GM19238 (cell line): ENCODE measurements around the gene ANKS1B.
"Not testable (repeated sequence)": the region's sequence is repeated elsewhere in the genome, so short reads cannot be mapped to it uniquely, and the experiment has no call there.

Experiments
- DNase-seq: peaks from one replicate; pipeline ENCODE4 v3.0.0; 2011; ENCODE audit warnings: low spot score; ENCODE audit not compliant: insufficient read length

Gene ANKS1B

DNA sequence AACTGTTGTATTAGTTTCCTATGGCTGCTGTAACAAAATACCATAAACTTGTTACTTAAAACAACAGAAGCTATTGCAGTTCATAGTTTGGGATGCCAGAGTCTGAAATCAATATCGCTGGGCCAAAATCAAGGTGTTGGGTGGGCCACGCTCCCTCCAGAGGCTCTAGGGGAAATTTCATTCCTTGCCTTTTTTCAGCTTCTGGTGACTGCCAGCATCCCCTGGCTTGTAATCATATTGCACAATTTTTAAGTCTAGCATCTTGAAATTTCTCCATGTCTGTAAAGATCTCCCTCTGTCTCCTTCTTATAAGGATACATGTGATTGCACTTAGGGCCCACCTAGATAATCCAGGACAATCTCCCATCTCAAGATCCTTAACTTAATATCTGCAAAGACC is 386.0 kb downstream of the ANKS1B start:
- no peak for DNase-seq

DNA sequence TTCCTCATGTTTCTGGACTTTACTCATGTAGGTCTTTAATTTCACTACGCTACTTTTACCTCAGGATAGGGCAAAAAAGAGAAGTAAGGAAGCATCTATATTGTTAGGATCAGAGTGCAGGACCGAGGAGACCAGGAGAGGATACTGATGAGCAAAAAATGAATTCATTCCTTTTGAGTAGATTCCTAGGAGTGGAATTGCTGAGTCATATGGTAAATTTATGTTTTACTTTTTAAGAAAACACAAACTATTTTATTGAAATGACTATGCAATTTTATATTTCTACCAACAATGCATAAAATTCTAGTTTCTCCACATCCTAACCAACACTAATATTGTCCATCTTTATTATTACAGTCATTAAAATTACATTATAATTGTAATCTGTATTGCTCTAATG is 388.0 kb downstream of the ANKS1B start:
- DNase-seq = no peak

DNA sequence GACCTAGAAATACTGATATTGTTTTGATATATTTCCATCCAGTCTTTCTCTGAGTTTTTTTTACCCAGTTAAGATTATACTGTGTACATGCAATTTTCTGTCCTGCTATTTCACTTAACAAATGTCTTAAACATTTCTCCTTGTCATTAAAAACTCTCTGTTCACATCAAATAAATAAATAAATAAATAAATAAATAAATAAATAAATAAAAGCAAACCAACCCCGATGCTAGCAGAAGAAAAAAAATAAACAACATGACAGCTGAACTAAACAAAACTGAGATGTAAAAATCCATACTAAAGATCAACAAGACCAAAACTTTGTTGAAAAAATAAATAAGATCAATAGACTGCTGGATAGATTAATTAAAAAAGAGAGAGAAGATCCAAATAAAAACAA is 407.6 kb downstream of the ANKS1B start:
- DNase-seq = not testable (repeated sequence)

DNA sequence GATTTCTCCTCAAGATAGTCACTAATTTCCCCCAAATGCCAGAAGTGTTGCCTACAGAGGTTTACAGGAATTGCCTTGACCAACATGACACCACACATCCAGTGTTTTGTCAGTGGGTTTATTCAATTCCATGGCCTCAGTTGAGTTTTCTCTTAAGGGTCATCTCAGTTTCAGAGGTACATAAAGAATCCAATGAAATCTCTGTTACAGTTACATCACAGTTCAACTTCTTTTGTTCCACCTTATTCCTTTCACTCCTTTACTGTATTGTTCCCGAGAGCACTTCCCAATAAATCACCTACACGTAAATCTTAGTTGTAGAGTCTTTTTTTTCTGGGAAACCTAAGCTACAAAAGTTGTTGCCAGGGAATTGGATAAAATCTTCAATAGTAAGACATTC is 410.8 kb downstream of the ANKS1B start:
- DNase-seq = no peak

DNA sequence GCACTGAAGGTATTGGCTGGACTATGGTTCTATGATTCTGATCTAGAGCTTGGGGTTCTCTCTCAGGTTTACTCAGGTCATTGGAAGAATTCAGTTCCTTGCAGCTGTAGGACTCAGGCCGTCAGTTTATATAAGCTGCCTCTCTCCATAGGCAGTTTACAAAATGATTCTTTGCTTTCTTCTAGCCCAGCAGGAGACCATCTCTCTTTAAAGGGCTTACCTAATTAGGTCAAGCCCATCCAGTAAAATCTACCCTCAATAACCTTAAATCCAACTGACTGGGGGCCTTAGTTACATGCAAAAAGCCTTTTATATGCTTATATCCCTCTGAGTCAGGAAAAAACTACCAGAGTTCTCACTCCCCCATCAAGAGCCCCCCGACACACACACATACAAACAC is 417.7 kb downstream of the ANKS1B start:
- DNase-seq = no peak

DNA sequence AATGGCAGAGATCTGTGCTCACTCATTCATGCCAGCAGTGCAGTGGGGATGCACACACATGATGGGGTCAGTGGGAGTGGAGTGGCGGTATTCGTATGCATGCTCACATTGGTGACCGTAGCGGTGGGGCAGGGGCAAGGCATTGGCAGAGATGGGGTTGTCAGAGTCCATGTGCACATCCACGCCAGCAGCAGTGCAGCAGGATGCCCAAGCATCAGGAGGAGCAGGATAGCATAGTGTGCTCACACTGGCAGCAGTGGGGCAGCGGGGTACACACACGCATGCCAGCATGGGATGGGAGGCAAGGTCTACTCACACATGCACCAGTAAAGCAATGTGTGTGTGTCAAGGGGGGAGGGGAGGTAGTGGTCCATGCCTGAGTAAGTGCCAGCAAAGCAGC is 426.6 kb downstream of the ANKS1B start:
- no peak for DNase-seq

DNA sequence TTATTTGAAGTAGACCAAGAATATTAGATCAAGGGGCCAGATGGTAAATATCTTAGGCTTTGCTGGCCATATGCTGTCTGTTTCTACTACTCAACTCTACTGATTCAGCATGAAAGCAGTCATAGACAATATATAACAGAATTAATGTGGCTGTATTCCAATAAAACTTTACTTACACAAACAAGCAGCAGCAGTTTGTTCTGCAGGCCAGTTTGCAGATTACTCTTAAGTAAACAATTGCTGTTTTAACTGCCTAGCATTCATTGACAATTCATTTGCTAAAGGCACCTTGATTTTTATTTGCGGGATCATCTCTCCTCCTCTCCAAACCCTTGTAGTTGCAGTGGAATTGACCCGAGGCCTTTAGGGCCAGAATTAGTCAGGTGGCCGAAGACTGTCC is 431.3 kb downstream of the ANKS1B start:
- no peak for DNase-seq

DNA sequence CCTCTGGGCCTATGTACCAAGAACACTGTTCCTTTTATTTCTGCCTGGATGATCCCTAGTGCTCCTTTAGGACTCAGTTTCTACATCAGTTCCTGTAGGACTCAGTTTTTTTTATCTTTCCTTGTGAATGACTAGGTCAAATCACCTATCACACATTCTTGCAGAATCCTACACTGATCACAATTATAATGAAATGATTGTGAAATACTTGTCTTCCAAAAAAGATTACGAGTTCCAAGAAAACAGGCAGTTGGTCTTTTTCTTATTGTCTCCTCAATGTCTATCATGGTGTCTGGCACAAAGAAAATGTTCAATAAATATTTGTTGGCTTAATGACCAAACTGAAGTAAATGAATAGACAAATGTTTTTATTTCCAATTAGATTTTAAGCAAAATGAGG is 432.7 kb downstream of the ANKS1B start:
- no peak for DNase-seq

DNA sequence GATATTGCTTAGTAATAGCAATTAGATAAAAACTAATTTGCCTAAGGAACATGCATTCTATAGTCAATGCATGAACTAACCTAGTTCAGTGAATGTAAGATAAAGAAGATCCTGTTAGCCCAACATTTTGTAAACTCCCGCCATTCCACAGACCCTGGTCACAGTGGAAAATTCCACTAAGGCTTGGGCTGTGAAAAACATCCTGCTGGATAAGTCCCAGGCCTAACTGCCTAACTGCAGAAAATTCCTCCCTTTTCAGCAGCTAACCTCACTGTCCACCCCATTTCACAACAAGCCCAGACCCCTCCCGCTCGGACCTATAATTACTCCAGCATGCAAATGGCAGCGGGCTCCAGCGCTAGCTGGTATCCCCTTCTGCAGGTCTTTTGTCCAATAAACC is 435.1 kb downstream of the ANKS1B start:
- DNase-seq = no peak

DNA sequence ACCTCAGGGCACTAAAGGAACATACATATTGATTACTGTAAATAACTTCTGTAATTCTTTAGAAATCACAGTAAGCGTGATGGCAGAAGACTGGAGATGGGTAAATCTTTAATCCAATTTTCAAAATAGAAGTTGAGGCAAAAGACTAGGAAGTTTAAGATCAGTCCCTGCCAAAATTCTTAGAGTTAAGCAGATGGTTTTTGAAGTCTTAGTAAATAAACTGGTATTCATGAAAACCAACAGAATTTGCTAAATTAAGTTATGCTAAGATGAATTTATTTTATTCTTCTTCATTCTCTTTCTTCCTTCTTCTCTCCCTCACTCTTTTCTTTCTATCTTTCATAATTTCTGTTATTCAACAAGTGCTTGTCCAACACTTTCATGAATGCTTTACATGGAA is 435.5 kb downstream of the ANKS1B start:
- no peak for DNase-seq

DNA sequence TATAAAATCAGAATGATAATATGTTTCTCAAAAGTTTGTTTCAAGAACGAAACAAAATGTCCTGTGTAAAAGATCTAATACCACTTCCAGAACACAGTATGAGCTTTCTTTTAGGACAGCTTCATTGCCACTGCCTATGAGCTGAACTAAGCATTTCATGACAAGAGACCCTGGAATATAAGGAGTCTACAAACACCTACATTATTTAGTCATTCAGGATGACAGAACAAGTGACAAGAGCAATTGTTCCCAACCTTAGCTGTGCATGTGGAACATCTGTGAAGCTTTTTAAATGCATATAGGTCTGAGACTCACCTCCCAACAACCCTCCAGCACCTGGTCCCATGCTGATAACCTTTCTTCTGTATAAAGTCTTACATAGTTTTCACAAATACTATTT is 440.3 kb downstream of the ANKS1B start:
- DNase-seq = no peak

DNA sequence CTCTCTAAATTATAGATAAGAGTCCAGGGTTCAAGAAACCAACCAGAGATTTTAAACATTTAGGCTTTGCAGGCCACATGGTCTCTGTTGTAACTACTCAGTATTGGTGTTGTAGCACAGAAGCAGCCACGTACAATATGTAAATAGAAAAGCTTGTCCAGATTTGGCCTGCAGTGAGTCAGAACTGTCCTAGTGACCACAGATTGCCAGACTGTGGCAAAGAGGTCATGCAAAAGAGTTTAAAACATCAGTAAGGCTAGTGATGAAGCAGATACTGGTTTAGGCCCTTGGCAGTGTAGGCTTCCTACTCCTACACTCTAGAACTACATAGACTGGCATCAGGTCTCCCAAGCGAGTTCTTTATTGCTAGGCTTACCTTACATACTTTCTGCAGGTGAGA is 454.8 kb downstream of the ANKS1B start:
- peak; percentile 6 for DNase-seq

DNA sequence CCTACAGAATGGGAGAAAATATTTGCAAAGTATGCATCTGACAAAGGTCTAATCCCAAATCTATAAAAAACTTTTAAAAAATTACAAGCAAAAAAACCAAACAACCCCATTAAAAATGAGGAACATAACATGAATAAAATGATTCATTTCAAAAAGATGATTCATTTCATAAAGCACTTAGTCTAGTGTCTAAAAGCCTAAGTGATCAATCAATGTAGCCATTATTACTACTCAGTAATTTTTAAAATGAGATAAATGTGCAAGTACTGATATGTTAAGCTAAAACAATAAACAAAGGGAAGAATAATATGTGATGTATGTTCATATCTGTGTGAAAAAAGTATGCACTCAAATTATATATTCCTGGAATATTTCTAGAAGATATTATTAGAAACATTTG is 456.3 kb downstream of the ANKS1B start:
- no peak for DNase-seq

DNA sequence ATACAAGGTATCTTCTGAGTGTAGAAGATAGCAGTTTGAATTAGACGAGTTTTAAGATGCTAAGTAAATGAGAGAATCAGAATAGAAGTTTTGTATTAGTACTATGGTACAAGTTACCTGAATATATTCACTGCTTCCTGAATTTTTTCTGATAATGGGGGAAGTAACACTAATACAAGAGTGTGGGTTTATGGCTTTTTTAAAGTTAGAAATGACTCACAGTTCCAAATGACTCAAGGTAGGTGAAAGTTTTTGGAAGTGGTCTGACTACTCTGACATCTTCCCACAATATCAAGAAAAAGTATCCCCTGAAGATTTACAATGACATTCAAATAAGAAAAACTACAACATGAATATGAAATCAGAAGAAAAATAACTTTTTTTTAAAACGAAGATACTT is 460.9 kb downstream of the ANKS1B start:
- DNase-seq = no peak

DNA sequence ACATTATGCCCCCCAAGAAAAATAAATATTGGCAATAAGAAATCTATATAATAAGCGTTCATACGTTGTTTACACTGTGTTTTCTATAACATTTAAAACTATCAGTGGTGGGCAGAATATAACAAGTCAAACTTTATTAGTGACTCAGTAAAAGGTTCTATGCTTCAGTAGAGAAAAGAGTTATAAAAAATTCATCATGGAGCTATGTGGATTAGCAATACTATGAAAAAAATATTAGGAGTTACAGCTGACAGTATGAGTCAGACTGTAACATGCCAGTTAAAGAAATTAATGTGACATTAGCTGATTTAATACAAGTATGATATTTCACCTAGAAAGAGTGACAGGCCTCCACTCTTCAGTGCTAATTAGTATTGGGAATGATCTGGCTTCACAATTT is 462.3 kb downstream of the ANKS1B start:
- DNase-seq = no peak

DNA sequence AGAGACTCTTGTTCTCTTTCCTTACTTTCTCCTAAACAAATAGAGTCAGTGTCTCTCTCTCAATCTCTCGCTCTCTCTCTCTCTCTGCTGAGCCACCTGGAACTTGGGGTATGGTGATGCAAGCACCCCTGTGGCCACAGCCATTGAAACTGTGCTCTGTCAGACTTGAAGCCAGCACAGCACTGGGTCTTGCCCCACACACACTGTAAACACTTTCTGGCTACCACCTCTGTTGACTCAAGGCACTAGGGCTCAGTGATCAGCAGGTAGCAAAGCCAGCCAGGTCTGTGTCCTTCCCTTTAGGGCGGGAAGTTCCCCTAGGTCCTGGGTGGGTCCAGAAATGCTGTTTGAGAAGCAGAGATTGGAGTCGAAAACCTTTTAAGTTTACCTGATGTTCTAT is 463.1 kb downstream of the ANKS1B start:
- no peak for DNase-seq

DNA sequence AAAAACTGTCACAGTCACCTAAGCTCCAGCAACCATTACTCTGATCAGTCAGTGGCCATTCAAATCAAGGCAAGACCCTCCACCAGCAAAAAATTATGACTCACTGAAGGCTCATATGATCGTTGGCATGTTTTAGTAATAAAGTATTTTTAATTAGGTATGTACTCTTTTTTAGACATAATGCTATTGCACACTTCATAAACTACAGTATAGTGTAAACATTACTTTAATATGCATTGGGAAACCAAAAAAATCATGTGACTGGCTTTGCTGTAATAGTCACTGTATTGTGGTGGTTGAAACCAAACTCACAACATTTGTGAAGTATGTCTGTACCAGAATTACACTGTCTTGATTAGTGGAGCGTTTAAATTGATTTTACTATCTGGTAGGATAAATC is 471.7 kb downstream of the ANKS1B start:
- no peak for DNase-seq

DNA sequence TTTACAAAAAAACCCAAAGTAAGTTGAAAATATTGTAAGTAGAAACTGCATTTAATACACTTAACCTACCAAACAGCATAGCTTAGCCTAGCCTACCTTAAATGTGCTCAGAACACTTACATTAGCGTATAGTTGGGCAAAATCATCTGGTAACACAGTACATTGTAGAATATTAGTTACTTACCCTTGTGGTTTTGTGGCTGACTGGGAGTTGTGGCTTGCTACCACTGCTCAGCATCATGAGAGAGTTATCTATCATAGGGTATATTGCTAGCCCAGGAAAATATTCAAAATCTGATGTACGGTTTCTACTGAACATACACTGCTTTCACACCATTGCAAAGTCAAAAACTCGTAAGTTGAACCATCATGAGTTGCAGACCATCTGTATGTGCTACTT is 478.9 kb downstream of the ANKS1B start:
- DNase-seq = no peak

DNA sequence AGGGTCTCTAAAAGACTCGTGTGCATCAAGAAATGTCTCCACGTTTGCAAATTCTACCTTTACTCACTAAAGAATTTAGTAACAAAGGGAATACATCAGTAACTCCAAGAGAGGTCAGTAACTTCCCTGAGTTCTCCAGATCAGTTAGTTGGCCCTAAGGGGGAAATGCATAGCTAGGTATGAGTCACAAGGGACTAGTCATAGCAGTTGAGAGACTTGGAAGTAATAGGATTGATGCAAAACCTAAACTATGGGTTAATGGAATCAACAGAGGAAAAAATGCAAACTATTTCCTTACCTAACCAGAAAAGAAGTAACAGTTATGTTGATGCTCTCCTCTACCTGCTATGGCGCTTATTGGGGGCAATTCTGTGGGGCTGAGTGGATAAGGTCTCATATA is 486.0 kb downstream of the ANKS1B start:
- no peak for DNase-seq

DNA sequence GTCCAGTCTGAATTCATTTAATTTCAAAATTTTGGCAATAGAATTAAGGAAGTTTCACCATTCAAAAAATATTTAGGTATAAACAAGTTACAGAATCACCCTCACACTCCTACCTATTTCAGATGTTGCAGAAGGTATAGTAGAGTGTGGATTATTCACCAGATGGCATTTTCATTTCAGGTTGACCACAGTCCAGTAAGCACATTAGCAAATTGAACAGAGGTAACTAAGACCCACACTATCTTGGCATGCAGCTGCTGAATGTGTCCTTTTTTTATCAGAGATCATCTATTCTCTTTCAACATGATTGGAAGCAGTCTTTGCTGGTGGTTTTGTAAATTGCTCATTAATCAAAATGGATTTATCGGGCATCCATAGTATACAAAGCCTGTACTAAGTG is 488.9 kb downstream of the ANKS1B start:
- no peak for DNase-seq

DNA sequence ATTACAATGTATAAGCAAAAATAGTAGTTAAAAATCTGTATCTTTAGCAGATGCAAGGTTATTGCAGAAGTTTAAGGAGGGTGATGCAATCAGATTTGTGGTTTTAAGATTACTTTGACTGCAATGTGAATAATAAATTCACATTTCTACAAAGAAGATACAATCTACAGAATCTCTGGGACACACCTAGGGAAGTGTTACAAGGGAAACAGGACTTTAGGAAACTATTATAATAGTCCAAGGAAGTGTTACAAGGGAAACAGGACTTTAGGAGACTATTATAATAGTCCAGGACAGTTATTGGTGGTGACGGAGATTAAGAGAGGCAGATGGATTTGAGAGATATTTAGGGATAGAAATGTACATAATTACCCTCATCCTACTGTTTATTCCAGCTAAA is 491.5 kb downstream of the ANKS1B start:
- DNase-seq = no peak

DNA sequence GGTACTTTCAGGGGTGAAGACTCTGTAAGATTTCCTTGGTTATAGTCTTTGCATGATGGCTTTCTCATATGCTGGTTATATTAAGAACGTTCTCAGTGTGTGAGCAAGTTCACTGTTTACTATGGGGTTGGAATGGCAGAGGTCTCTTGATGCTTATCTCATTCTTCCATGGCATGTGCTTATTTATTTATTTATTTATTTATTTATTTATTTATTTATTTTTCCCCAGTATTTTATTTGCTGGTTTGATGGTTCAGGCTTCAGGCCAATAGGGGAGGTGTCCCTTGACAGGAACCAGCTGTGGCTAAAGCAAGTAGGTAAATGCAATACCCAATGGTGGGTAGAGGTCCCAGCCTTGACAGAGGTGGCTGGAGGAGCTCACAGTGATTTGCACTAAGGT is 498.5 kb downstream of the ANKS1B start:
- no peak for DNase-seq

DNA sequence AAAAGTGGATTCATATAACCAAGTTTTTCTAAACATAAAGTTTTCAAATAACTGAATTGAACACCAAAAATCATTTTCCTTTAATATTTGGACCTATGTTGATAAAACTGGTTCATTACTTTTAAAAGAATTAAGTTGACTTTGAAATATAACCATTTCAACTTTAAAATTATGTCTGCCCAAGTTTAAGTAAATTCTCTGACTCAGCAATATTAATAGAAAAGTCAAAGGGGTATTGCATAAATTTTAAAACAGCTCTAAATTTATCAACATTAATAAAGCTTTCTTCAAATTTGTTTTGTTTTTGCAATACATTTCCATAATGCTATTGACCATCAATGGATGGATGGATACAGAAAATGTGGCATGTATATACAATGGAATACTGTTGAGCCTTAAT is 505.6 kb downstream of the ANKS1B start:
- no peak for DNase-seq

DNA sequence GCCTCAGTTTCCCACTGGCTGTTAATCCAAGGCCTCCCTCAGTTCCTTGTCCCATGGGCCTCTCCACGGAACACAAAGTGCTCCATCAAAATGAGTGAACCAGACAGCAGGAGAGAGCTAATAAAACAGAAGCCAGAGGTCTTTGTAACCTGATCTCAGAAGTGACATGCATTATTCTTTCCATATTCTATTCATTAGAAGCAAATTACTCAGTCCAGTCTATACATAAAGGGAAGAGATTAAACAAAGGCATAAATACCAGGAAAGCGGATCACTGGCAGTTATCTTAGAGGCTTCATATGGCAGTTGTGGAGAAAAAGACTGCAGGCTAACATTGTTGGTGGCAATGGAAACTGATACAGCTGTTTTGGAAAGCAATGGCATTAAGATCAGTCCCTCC is 507.8 kb downstream of the ANKS1B start:
- no peak for DNase-seq
